GM12874 (cell line): ENCODE data around the gene PRR5L.

Source experiments
- TF ChIP-seq, protein P1 (sequence below): IDR thresholded peaks from 2 replicates; pipeline ENCODE4 v1.5.1; 2011; ENCODE audit warnings: low read depth, mild to moderate bottlenecking, control low read depth, low read length, moderate library complexity; ENCODE audit not compliant: insufficient read depth

The PRR5L gene

GRCh38 chr11:36361901-36362391 lies 65.9 kb downstream of the PRR5L start:
- TF ChIP-seq, protein P1, sequence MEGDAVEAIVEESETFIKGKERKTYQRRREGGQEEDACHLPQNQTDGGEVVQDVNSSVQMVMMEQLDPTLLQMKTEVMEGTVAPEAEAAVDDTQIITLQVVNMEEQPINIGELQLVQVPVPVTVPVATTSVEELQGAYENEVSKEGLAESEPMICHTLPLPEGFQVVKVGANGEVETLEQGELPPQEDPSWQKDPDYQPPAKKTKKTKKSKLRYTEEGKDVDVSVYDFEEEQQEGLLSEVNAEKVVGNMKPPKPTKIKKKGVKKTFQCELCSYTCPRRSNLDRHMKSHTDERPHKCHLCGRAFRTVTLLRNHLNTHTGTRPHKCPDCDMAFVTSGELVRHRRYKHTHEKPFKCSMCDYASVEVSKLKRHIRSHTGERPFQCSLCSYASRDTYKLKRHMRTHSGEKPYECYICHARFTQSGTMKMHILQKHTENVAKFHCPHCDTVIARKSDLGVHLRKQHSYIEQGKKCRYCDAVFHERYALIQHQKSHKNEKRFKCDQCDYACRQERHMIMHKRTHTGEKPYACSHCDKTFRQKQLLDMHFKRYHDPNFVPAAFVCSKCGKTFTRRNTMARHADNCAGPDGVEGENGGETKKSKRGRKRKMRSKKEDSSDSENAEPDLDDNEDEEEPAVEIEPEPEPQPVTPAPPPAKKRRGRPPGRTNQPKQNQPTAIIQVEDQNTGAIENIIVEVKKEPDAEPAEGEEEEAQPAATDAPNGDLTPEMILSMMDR, result no peak

DNA sequence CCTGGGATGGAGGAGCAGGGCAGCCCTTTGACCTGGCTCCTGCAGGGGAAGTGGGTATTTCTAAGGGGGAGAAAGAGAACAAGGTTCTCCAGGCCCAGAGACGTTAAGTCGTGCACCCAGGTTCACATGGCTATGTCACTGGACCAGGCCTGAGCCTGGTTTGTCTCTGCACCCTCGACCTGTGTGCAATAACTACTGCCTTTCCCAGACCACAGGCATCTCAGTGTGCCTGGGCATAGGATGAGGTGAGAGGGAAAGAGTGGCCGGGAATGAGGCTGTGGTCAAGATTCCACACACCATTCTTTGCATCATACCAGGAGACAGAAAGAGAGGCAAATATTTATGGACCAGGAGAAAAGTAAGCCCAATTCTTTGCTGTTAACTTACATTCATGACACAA lies 66.8 kb downstream of the PRR5L start:
- TF ChIP-seq, protein P1, result no peak

DNA sequence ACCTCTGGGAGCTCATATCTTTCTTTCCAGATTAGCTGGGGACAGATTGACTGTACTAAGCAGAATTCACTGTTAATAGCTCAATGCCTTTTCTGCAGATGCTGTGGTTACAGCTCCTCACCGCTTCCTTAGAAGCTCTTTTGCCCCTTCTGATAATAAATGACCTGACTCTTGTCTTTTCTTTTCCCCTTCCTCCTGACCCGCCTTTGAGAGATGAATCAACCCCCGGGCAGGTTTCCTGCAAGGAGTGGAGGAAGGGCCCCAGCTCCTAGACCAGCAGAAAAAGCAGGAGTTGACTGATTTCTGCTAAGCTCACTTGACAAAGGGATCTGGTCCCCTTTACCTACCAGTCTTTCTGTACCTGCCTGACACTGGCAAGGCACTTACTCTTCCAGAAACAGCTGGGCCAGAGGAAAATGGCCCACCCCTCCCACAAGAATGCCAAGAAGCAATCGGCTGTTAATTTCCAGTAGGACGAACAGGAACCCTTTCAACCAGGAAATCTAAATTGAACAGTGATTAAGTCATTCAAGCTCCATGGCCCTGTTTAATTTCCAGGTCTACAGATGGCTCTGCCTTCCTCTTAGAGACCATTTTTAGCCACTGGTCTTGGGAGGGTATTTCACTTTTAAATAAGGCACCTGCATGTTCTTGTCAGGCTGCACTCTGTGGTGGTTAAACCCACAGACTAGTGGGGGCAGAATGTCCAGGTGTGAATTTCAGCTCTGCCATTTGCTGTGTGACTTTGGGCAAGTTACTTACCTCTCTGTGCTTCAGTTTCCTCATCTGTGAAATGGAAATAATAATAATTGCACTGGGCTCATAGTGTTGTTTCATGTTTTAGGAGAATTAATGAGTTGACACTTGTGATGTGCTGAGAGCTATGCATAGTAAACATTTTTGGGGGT lies 67.5 kb downstream of the PRR5L start:
- TF ChIP-seq, protein P1, result no peak

DNA sequence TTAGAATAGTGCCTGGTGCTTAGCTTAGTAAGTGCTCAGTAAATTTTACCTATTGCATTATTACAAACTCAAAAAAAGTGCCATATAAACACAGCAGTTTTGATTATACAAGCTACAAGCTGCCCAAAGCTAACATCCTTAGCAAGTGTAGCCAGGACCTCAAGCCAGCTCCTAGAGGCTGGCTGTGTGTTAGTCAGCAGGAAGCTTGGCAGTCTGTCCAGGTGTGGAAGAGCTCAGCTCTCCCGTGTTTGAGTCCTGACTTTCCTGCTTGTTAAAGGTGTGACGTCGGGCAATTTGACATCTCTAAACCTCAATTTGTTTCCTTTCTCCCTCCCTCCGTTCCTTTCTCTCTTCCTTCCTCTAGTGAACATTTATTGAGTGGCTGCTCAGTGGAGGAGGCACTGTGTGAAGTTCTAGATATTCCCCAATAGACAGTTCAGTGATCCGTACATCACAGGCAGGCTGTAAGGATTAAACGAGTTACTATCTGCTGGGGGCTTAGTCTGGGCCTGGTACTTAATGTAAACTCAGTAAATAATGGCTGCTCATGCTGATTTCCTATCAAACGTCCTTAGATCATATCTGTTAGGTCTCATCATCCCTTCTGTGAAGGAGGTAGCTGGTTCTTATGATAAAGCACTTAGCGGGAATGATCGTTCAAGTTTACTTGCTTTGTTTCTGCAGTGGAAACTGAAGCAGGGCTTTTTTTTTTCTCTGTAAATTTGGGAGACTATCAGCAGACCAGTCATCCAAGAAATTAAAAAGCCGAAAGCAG lies 68.7 kb downstream of the PRR5L start:
- TF ChIP-seq, protein P1, result no peak

DNA sequence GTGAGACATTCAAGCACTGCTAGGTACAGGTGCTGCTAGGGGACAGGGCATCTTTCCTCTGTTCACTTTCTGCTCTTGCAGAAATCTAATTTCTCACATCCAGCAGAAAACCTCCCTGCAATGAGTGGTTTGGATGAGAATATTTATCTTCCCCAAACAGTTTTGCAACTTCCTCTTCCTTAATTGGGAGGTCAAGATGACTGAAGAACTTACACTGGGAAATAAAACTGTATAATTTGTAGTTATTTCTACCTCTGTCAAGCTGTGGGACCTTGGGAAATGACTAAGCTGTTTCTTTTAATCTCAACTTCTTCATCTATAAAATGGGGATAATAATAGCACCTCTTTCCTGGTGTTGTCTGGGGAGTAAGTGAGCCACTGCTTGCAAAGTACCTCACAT lies 69.8 kb downstream of the PRR5L start:
- TF ChIP-seq, protein P1, result no peak

DNA sequence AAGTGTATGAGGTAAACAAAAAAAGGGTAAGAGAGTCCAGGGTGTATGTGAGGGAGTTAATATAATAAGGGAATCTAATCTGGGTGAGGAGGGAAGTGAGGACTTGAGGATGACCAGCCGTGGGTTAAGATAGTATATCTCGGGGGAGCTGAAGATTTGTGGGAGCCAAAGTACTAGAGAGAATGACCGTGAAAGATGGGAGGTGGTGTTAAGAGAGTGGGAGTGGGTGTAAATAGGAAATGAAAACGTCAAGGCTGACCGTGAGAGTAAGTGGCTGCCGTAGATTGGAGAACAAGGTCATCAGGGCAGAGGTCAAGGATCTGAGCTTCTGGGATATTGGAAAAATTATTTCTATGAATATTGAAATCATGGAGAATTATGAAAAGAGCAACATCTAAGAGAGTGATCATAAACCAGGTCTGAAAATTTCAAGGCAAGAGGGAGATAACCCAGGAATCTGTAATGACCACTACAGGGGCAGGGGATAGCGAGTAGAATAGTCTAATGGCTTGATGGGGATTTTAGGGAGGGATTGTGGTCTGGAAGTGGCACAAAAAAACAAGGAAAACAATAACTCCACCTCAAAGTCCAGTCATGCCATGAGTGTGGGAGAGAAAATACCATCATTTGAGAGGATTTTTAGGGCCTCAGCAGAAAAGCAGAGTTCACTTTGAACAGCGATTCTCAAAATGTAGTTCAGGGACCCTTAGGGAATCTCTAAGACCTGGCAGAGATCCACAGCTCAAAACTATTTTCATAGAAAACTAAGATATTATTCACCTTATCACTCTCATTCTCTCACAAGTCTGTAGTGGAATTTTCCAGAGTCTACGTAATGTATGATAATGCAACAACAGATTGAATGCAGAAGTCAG lies 72.0 kb downstream of the PRR5L start:
- TF ChIP-seq, protein P1, result no peak
